ENCODE results near the gene ABCA2. TPM values are rescaled to one million over a fixed set of nuclear protein-coding genes. Genes with fewer than 3 reads are reported as not detected.

ABCA2 gene
- polyA plus RNA-seq, 1 donor (not counting 4 experiments of a cell fraction or from before 2014, with no cell fraction given), result 1.3 TPM

DNA sequence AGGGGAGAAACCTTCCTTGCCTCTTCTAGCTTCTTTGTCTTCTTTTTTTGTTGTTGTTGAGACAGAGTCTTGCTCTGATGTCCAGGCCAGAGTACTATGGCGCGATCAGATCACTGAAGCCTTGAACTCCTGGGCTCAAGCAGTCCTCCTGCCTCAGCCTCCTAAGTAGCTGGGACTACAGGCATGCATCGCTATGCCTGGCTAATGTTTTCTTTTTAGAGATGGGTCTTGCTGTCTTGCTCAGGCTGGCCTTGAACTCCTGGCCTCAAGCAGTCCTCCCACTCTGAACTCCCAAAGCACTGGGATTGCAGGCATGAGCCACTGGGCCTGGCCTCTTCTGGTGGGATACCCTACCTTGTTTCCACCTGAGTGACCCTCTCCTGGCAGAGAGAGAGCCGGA, 39.2 kb downstream of the ABCA2 start:
- FAIRE-seq (no peak), DNase-seq (ENCODE audit: low read depth, low spot score) (no peak)
- peaks cover 23% of the 10 kb centered on the region for H3K27me3 ChIP-seq (ENCODE audit: control insufficient read depth, extremely low read depth, insufficient read depth, low read length)
- peaks cover 16% of the 10 kb centered on the region for H3K4me1 ChIP-seq (ENCODE audit: control insufficient read depth, extremely low read depth, insufficient read depth, low read length)
- TF ChIP-seq EZH2 (IDR thresholded peaks at IDR 0.05; ENCODE audit: low read length), result no peak
- TF ChIP-seq, protein P1, sequence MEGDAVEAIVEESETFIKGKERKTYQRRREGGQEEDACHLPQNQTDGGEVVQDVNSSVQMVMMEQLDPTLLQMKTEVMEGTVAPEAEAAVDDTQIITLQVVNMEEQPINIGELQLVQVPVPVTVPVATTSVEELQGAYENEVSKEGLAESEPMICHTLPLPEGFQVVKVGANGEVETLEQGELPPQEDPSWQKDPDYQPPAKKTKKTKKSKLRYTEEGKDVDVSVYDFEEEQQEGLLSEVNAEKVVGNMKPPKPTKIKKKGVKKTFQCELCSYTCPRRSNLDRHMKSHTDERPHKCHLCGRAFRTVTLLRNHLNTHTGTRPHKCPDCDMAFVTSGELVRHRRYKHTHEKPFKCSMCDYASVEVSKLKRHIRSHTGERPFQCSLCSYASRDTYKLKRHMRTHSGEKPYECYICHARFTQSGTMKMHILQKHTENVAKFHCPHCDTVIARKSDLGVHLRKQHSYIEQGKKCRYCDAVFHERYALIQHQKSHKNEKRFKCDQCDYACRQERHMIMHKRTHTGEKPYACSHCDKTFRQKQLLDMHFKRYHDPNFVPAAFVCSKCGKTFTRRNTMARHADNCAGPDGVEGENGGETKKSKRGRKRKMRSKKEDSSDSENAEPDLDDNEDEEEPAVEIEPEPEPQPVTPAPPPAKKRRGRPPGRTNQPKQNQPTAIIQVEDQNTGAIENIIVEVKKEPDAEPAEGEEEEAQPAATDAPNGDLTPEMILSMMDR (optimal IDR thresholded peaks at IDR 0.05 in 1 of 3, IDR thresholded peaks at IDR 0.05 in 1 of 3, conservative IDR thresholded peaks at IDR 0.05 in 1 of 3; ENCODE audit: extremely low read depth in 1 of 3, insufficient read depth in 2 of 3, low read length in 3 of 3), result no peak
- H3K4me3 ChIP-seq (ENCODE audit: control insufficient read depth in 2 of 3, extremely low read depth in 1 of 3, insufficient read depth in 2 of 3, low read depth in 1 of 3, low read length in 3 of 3), result no peak overlapping the region
- no peak overlapping the region for H3K9ac ChIP-seq (ENCODE audit: control insufficient read depth, extremely low read depth, insufficient read depth, low read length)
- H3K79me2 ChIP-seq (ENCODE audit: control insufficient read depth, insufficient read depth, low read length), result no peaks in the 10 kb centered on the region
- no peaks in the 10 kb centered on the region for H3K9me3 ChIP-seq (ENCODE audit: control insufficient read depth, low read depth, low read length)
- H2AFZ ChIP-seq (ENCODE audit: control insufficient read depth, low read length), result no peak overlapping the region
- H3K27ac ChIP-seq (ENCODE audit: control insufficient read depth, insufficient read depth, low read length), result no peak overlapping the region
- no peak overlapping the region for H3K4me2 ChIP-seq (ENCODE audit: control insufficient read depth, extremely low read depth, insufficient read depth, low read depth, low read length)
- H3K9me1 ChIP-seq (ENCODE audit: control insufficient read depth, extremely low read depth, insufficient read depth, low read length), result no peaks in the 10 kb centered on the region
- peaks cover 3% of the 10 kb centered on the region for H4K20me1 ChIP-seq (ENCODE audit: control insufficient read depth, extremely low read depth, insufficient read depth, low read length)
- peaks cover 0 to 7% of the 10 kb centered on the region in 2 experiments for H3K36me3 ChIP-seq (ENCODE audit: control insufficient read depth in 2 of 2, extremely low read depth in 1 of 2, insufficient read depth in 2 of 2, low read length in 2 of 2)
- dilution Hi-C loops (cut with MboI; ENCODE audit: extremely low pct_ligation_motif_present, low sequenced_read_pairs), result no loop called here

DNA sequence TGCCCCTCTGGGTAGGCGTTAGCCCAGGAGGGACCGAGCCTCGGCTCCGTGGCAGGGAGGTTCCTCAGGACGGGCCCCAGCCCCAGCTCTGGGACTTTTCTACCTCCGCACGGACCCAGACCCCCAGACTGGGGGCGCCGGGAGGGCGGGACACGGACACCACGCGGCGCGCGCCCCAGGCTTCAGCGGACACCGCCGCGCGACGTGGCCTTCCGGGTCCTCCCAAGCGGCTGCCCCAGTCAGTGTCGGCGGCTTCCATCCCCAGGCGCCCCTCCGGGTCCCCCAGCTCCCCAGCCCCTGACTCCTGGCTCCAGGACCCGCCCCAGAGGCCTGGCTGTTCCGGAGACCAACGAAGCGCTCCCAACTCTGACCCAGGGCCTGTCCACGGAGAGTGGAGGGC, 42.2 kb downstream of the ABCA2 start:
- H3K9ac ChIP-seq (ENCODE audit: control insufficient read depth, extremely low read depth, insufficient read depth, low read length), result no peak overlapping the region
- H2AFZ ChIP-seq (ENCODE audit: control insufficient read depth, low read length), result no peak overlapping the region
- H3K36me3 ChIP-seq (ENCODE audit: control insufficient read depth in 2 of 2, extremely low read depth in 1 of 2, insufficient read depth in 2 of 2, low read length in 2 of 2), result no peaks in the 10 kb centered on the region
- no peak for DNase-seq (ENCODE audit: low read depth, low spot score)
- no peak overlapping the region for H3K4me2 ChIP-seq (ENCODE audit: control insufficient read depth, extremely low read depth, insufficient read depth, low read depth, low read length)
- no peaks in the 10 kb centered on the region for H3K9me3 ChIP-seq (ENCODE audit: control insufficient read depth, low read depth, low read length)
- H3K4me1 ChIP-seq (ENCODE audit: control insufficient read depth, extremely low read depth, insufficient read depth, low read length), result no peaks in the 10 kb centered on the region
- H3K27ac ChIP-seq (ENCODE audit: control insufficient read depth, insufficient read depth, low read length), result no peak overlapping the region
- H3K9me1 ChIP-seq (ENCODE audit: control insufficient read depth, extremely low read depth, insufficient read depth, low read length), result no peaks in the 10 kb centered on the region
- H3K27me3 ChIP-seq (ENCODE audit: control insufficient read depth, extremely low read depth, insufficient read depth, low read length), result peaks cover 27% of the 10 kb centered on the region
- H3K79me2 ChIP-seq (ENCODE audit: control insufficient read depth, insufficient read depth, low read length), result no peaks in the 10 kb centered on the region
- no peak overlapping the region for H3K4me3 ChIP-seq (ENCODE audit: control insufficient read depth in 2 of 3, extremely low read depth in 1 of 3, insufficient read depth in 2 of 3, low read depth in 1 of 3, low read length in 3 of 3)
- no peak for TF ChIP-seq EZH2 (IDR thresholded peaks at IDR 0.05; ENCODE audit: low read length)
- TF ChIP-seq, protein P1 (optimal IDR thresholded peaks at IDR 0.05 in 1 of 3, IDR thresholded peaks at IDR 0.05 in 1 of 3, conservative IDR thresholded peaks at IDR 0.05 in 1 of 3; ENCODE audit: extremely low read depth in 1 of 3, insufficient read depth in 2 of 3, low read length in 3 of 3), result no peak
- dilution Hi-C loops (cut with MboI; ENCODE audit: extremely low pct_ligation_motif_present, low sequenced_read_pairs), result no loop called here
- H4K20me1 ChIP-seq (ENCODE audit: control insufficient read depth, extremely low read depth, insufficient read depth, low read length), result no peaks in the 10 kb centered on the region
- no peak for FAIRE-seq

Measured in keratinocyte (primary cell).